AG09319 (cell line): ENCODE results near the gene MYOM1.

ENCODE experiments used
- DNase-seq: peaks from one replicate; pipeline ENCODE4 v3.0.0-alpha.2; 2010; ENCODE audit warnings: low read depth; ENCODE audit errors: extremely low read depth
- TF ChIP-seq, protein P1 (sequence below): IDR thresholded peaks from 2 replicates; pipeline ENCODE4 v1.5.1; 2011; ENCODE audit warnings: low read depth, mild to moderate bottlenecking, inconsistent platforms, low read length, moderate library complexity

Gene MYOM1

DNA sequence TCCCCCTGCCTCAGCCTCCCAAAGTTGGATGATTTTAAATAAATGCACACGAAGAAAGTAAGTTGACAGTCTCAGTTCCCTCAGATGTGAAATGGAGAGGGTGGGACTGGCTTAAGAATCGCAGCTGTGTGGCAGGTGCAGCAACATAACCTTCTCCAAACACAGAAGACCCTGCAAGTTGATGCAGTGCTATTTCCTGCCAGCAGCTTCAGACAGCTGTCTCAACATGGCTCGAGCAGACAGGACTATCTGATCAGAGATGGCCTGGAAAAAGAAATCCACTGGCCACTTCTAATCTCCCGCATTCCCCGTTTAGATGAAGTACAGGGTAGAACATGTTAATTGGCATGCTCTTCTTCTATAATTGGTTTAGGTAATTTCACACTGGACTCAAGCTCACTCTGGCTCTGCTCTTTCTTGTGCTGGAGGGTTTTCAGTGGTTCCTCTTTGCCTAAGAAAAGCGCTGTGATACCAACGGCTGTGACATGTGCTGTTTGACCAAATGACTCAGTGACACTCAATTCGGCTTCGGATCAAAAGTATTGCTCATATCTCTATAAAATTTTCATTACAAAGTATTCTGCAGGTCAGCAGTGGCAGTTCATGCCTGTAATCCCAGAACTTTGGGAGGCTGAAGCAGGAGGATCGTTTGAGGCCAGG, 40.2 kb downstream of the MYOM1 start:
- DNase-seq: no peak

DNA sequence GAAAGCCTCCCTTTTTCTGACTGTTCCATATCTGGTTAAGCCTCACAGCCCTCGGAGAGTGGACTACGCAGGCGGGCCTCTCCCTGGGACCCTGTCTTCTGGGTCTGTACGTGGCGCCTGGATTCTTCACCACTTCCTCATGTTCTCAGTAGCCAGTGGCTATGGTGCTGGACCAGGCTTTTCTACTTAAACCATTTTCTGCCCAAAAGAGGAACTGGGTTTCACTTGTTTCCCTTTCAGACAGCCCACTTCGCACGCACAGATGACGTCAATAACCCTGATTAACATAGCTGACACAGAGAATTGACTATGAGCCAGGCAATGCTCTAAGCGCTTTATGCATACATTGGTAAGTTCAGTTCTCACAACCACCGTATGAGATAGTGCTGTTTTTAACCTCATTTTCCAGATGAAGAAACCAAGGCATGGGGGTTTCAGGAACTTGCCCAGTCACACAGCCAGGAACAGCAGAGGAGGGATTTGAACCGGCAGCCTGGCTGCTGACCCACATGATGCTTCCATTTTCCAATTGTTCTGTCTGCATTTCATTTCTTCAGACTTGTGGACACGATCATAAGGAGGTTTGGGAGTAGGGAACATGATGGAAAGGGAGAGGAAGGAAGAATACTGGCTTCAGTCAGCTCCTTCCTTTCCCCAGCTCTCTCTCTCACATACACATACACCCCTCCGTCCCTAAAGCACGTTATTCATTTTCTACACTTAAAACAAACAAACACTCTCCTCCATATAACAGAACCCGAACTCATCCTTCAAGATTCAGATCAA, 41.7 kb downstream of the MYOM1 start:
- no peak for DNase-seq
- TF ChIP-seq, protein P1, sequence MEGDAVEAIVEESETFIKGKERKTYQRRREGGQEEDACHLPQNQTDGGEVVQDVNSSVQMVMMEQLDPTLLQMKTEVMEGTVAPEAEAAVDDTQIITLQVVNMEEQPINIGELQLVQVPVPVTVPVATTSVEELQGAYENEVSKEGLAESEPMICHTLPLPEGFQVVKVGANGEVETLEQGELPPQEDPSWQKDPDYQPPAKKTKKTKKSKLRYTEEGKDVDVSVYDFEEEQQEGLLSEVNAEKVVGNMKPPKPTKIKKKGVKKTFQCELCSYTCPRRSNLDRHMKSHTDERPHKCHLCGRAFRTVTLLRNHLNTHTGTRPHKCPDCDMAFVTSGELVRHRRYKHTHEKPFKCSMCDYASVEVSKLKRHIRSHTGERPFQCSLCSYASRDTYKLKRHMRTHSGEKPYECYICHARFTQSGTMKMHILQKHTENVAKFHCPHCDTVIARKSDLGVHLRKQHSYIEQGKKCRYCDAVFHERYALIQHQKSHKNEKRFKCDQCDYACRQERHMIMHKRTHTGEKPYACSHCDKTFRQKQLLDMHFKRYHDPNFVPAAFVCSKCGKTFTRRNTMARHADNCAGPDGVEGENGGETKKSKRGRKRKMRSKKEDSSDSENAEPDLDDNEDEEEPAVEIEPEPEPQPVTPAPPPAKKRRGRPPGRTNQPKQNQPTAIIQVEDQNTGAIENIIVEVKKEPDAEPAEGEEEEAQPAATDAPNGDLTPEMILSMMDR: no peak

More for the DNA sequence above, 40.2 kb downstream of the MYOM1 start:
- TF ChIP-seq, protein P1: no peak

DNA sequence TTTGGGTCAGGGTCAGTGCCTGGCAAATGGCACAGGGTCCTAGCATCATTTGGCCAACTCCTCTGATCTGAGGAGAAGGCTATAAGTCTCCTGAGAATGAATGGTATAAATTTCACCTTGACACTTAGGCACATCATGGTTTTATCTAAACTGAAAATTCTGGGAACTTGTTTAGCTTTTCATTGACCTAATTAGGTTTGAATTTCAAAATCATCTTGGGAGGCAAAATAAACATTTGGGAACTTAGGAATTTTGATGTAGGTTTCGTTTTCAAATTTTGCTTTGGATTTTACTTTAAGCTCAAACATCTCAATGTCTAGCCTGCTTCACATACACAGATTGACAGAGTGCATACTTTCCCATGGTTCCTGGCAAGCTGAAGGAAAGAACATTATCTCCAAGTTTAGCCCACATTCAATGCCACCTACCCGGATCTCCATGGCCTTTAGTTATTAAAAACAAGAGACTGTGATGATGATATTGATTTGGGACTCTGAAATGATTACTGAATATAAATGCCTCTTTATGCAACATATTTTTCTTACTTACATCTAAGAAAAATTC, 44.5 kb downstream of the MYOM1 start:
- TF ChIP-seq, protein P1: no peak
- DNase-seq: no peak

DNA sequence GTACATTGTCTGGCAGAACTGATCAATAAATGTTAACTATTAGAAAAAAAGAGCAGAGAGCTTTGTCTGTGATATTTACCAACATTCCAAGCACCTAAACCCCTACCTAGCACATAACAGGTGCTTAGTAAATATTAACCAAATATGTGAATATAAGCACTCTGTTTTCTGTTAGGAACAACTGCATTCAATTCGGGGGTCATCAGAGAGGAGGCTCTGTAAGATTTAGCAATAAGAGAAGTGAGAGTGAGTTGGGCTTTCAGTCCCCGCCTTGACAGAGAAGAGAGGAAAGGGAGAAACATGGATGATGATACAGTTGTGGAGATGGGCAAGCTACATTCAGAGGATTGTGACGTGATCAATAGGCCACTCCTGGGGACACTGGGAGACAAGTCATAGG, 47.7 kb downstream of the MYOM1 start:
- DNase-seq: no peak
- TF ChIP-seq, protein P1: no peak

DNA sequence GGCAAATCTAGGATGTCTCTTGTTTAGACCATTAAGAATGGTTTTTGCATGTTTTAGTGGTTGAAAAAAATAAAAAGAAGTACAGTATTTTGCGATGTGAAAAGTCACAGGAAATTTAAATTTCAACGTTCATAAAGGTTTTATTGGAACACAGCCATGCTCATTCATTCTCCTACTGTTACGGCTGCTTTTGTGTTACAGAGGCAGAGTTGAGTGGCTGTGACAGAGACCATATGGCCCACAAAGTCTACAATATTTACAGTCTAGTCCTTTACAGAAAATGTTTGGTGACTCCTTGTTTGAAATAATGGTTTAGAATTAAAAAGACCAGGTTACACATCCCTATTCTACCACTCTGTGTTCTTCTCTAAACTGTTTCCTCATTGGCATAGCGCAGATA, 48.1 kb downstream of the MYOM1 start:
- TF ChIP-seq, protein P1: no peak

DNA sequence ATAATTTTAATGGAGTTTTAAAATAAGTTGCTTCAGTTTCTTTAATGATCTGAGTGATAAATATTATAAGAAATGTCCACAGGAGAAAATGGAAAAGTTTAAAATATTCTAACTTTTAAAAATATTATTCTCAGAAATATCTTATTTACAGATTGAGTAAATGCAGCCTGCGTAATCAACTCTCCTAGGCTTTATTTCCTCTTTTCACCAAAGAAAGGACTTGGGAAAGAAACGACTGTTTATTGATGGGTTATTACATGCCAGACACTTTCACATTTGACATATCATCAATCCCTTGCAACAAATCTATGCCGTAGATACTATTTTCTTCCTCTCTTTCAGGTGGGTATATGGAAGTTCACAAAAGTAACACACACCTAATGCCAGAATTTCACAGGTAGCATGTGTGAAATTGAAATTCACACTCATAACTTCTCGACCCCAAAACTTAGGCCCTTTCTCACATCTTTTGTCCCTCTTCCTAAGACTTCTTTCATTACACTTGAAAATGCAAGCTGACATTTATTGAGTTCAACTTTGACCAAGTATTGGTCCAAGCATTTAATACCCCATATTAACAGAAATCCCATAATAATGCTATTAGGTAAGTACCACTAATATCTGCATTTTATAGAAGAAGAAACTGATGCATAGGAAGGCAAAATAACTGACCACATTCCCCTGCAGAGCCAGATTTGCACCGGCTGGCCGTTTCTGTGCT, 49.2 kb downstream of the MYOM1 start:
- TF ChIP-seq, protein P1: no peak
- no peak for DNase-seq

More for the DNA sequence above, 48.1 kb downstream of the MYOM1 start:
- DNase-seq: no peak
